Measurements from ENCODE around the gene PLA2G4B. TPM values are rescaled to one million over a fixed set of nuclear protein-coding genes. Genes with fewer than 3 reads are reported as not detected.

The PLA2G4B gene
- total and polyA plus RNA-seq, 2 experiments from 2014 or later, result 1.4 to 1.6 TPM

DNA sequence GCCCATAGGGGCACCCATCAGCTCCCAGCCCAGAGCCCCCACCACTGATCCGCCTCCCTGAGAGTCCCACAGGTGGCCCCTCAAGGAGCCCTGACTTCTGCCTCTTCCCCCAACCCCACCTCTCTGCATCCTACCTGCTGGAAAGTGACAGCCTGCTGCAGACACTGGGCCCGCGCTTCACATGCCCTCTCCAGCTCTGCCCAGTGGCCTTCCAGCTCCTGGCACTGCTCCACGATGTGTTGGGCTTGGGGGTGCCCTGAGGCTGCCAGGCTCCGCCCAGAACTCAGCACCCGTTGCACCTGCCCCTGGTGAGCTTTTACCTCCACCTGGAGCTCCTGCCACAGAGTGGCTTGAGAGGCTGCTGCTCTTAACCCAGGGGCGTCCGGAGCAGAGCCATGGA, 35.1 kb downstream of the PLA2G4B start:
- TF ChIP-seq EZH2 (IDR thresholded peaks at IDR 0.05; ENCODE audit: insufficient read depth, poor library complexity, severe bottlenecking), result no peak
- no peak overlapping the region for H3K27ac ChIP-seq
- no peak overlapping the region for H3K4me2 ChIP-seq (ENCODE audit: unreplicated experiment)
- no peaks in the 10 kb centered on the region for H4K20me1 ChIP-seq (ENCODE audit: insufficient read depth)
- in situ Hi-C loops (cut with MboI), result no loop called here
- H3K9me2 ChIP-seq (ENCODE audit: insufficient read depth), result no peaks in the 10 kb centered on the region
- H3K4me1 ChIP-seq (ENCODE audit: insufficient read depth), result no peaks in the 10 kb centered on the region
- H3F3A ChIP-seq (ENCODE audit: insufficient read depth), result no peaks in the 10 kb centered on the region
- H3K36me3 ChIP-seq (ENCODE audit: low read depth), result no peaks in the 10 kb centered on the region
- no peak overlapping the region for H2AFZ ChIP-seq
- H3K9ac ChIP-seq, result no peak overlapping the region
- no peak for DNase-seq
- H3K79me2 ChIP-seq (ENCODE audit: insufficient read depth), result no peaks in the 10 kb centered on the region
- no peaks in the 10 kb centered on the region for H3K27me3 ChIP-seq (replicated peaks; ENCODE audit: insufficient read depth)
- 74 to 79% methylated on average over 8 of the region's 8 CpGs for WGBS, 2 experiments (ENCODE audit: low coverage in 1 of 2, low lambda C conversion rate in 2 of 2, missing lambda C conversion rate in 2 of 2)
- no peak overlapping the region for H3K4me3 ChIP-seq
- no peaks in the 10 kb centered on the region for H3K9me3 ChIP-seq (ENCODE audit: low read depth)

DNA sequence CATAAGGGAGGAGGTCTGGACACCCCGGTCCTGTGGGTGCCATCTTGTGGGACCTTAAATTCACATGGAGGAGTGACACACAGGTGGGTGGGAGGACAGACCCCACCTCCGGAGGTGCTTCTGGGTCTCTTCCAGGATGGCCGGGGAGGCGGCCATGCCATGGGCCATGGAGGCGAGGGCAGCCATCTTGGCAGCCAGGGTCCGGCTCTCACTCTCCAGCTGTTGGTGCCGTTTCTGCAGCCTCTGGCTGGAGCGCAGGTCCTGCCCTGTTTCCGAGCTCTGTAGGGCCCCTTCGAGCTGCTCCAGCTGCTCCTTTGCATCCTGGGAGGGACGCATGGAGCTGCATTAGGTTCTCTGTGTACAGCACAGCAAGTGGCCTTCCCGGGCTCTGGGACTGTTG, 36.1 kb downstream of the PLA2G4B start:
- H3K9ac ChIP-seq, result no peak overlapping the region
- no peak overlapping the region for H3K27ac ChIP-seq
- no peaks in the 10 kb centered on the region for H3K36me3 ChIP-seq (ENCODE audit: low read depth)
- no peaks in the 10 kb centered on the region for H3K79me2 ChIP-seq (ENCODE audit: insufficient read depth)
- no peaks in the 10 kb centered on the region for H3F3A ChIP-seq (ENCODE audit: insufficient read depth)
- DNase-seq, result no peak
- no peak overlapping the region for H3K4me3 ChIP-seq
- 80 to 87% methylated on average over 11 to 12 of the region's 12 CpGs for WGBS, 2 experiments (ENCODE audit: low coverage in 1 of 2, low lambda C conversion rate in 2 of 2, missing lambda C conversion rate in 2 of 2)
- H4K20me1 ChIP-seq (ENCODE audit: insufficient read depth), result no peaks in the 10 kb centered on the region
- no peak for TF ChIP-seq EZH2phosphoT487 (IDR thresholded peaks at IDR 0.05; ENCODE audit: insufficient read depth, low read depth)
- no peak for TF ChIP-seq EZH2 (IDR thresholded peaks at IDR 0.05; ENCODE audit: insufficient read depth, poor library complexity, severe bottlenecking)
- no peaks in the 10 kb centered on the region for H3K9me3 ChIP-seq (ENCODE audit: low read depth)
- no peaks in the 10 kb centered on the region for H3K9me2 ChIP-seq (ENCODE audit: insufficient read depth)
- H3K4me2 ChIP-seq (ENCODE audit: unreplicated experiment), result no peak overlapping the region
- no peaks in the 10 kb centered on the region for H3K4me1 ChIP-seq (ENCODE audit: insufficient read depth)
- in situ Hi-C loops (cut with MboI), result no loop called here
- no peak overlapping the region for H2AFZ ChIP-seq
- no peaks in the 10 kb centered on the region for H3K27me3 ChIP-seq (replicated peaks; ENCODE audit: insufficient read depth)

- H3K27ac ChIP-seq, result no peak overlapping the region
- H3K9ac ChIP-seq, result no peak overlapping the region
- 70 to 73% methylated on average over 13 of the region's 13 CpGs for WGBS, 2 experiments (ENCODE audit: low coverage in 1 of 2, low lambda C conversion rate in 2 of 2, missing lambda C conversion rate in 2 of 2)
- in situ Hi-C loops (cut with MboI), result no loop called here
- no peak for TF ChIP-seq EZH2phosphoT487 (IDR thresholded peaks at IDR 0.05; ENCODE audit: insufficient read depth, low read depth)
- no peak for TF ChIP-seq EZH2 (IDR thresholded peaks at IDR 0.05; ENCODE audit: insufficient read depth, poor library complexity, severe bottlenecking)
- DNase-seq, result no peak
- no peaks in the 10 kb centered on the region for H3K79me2 ChIP-seq (ENCODE audit: insufficient read depth)
- no peak overlapping the region for H3K4me3 ChIP-seq
- no peaks in the 10 kb centered on the region for H3K9me2 ChIP-seq (ENCODE audit: insufficient read depth)
- no peaks in the 10 kb centered on the region for H3K27me3 ChIP-seq (replicated peaks; ENCODE audit: insufficient read depth)
- H3K4me2 ChIP-seq (ENCODE audit: unreplicated experiment), result no peak overlapping the region
- H3F3A ChIP-seq (ENCODE audit: insufficient read depth), result no peaks in the 10 kb centered on the region
- no peaks in the 10 kb centered on the region for H3K4me1 ChIP-seq (ENCODE audit: insufficient read depth)
- H3K36me3 ChIP-seq (ENCODE audit: low read depth), result no peaks in the 10 kb centered on the region
- H4K20me1 ChIP-seq (ENCODE audit: insufficient read depth), result no peaks in the 10 kb centered on the region
- H3K9me3 ChIP-seq (ENCODE audit: low read depth), result no peaks in the 10 kb centered on the region
- no peak overlapping the region for H2AFZ ChIP-seq
These were observed 37.4 kb downstream of the PLA2G4B start for GRCh38 chr15:41876007-41876406.

DNA sequence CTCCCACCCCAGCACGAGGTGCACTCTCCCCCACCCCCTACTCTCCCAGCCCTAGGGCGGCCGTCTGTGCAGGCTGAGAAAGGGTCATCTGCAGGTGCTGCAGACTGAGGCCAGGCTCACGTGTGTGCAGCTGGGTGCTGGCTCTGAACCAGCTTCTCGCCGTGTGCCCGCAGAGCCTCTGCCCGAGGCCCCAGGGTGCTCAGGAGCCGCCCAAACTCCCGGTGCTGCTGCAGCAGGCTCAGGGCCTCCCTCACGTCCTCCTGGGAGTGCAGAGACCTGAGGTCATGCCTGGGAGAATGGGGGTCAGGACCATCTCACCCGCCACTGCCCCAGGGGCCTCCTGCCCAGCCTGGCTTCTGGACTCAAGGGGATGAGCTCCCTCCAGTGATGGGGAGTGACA, 38.0 kb downstream of the PLA2G4B start:
- H3K4me3 ChIP-seq, result no peak overlapping the region
- no peak overlapping the region for H3K9ac ChIP-seq
- no peaks in the 10 kb centered on the region for H3K27me3 ChIP-seq (replicated peaks; ENCODE audit: insufficient read depth)
- 60 to 73% methylated on average over 10 to 12 of the region's 12 CpGs for WGBS, 2 experiments (ENCODE audit: low coverage in 1 of 2, low lambda C conversion rate in 2 of 2, missing lambda C conversion rate in 2 of 2)
- no peaks in the 10 kb centered on the region for H3F3A ChIP-seq (ENCODE audit: insufficient read depth)
- in situ Hi-C loops (cut with MboI), result no loop called here
- no peaks in the 10 kb centered on the region for H3K4me1 ChIP-seq (ENCODE audit: insufficient read depth)
- H4K20me1 ChIP-seq (ENCODE audit: insufficient read depth), result no peaks in the 10 kb centered on the region
- H3K79me2 ChIP-seq (ENCODE audit: insufficient read depth), result no peaks in the 10 kb centered on the region
- no peak for DNase-seq
- no peaks in the 10 kb centered on the region for H3K36me3 ChIP-seq (ENCODE audit: low read depth)
- no peak overlapping the region for H3K4me2 ChIP-seq (ENCODE audit: unreplicated experiment)
- H3K9me2 ChIP-seq (ENCODE audit: insufficient read depth), result no peaks in the 10 kb centered on the region
- TF ChIP-seq EZH2 (IDR thresholded peaks at IDR 0.05; ENCODE audit: insufficient read depth, poor library complexity, severe bottlenecking) (no peak), EZH2phosphoT487 (IDR thresholded peaks at IDR 0.05; ENCODE audit: insufficient read depth, low read depth) (no peak)
- H2AFZ ChIP-seq, result no peak overlapping the region
- H3K9me3 ChIP-seq (ENCODE audit: low read depth), result no peaks in the 10 kb centered on the region
- no peak overlapping the region for H3K27ac ChIP-seq
